Lower leg skin (tissue), 4 donors: ENCODE results near the gene HSPA4L. TPM values are rescaled to one million over a fixed set of nuclear protein-coding genes. Genes with fewer than 3 reads are reported as not detected.

Experiments used
- DNase-seq, 2 donors: peaks; one replicate each; pipeline ENCODE4 v3.0.0-alpha.2; 2019; ENCODE audit warnings: low spot score in 2 of 2
- H3K4me3 ChIP-seq: fragments of 200-600 bp; sonication (generic); 2 replicates; pipeline ENCODE4 v1.5.1; 2017; ENCODE audit warnings: mild to moderate bottlenecking, low read depth; ENCODE audit not compliant: poor library complexity, severe bottlenecking
- CTCF ChIP-seq, 3 donors: fragments of 450-650 bp; IDR thresholded peaks; one replicate each; pipeline ENCODE4 v1.5.1; 2016; ENCODE audit warnings: antibody characterized with exemption in 3 of 3, mild to moderate bottlenecking in 3 of 3, moderate library complexity in 2 of 3
- POLR2A ChIP-seq, 2 donors: fragments of 450-650 bp; IDR thresholded peaks; one replicate each; pipeline ENCODE4 v1.6.1; 2016 to 2017; ENCODE audit warnings: antibody characterized with exemption in 2 of 2, mild to moderate bottlenecking in 1 of 2, moderate library complexity in 1 of 2
- WGBS, 2 donors: methylation state at CpG; one replicate each; pipeline ENCODE4 v1.1.5; 2018; 5-methylcytosine and 5-hydroxymethylcytosine counted together
- intact Hi-C: fragments of 100-400 bp; cut with DNase I; formaldehyde crosslinking; loops from one replicate; pipeline ENCODE4 v1.15.0; 2023; ENCODE audit warnings: low total_unique reads
- total RNA-seq, 4 donors: library from RNA; depleted of rRNA; stranded (reverse); fragments of >200 nt; gene quantifications; one replicate each; pipeline ENCODE4 v1.1.0, GENCODE V29; 2016

HSPA4L gene
- total RNA-seq, 4 donors from 2014 or later = 15.8 to 25.1 (median 22.5) TPM

GRCh38 chr4:127852661-127853060, 70.5 kb downstream of the HSPA4L start:
- intact Hi-C loops = no loop called here
- DNase-seq = no peak
- H3K4me3 ChIP-seq = no peak overlapping the region
- 25 to 39% methylated on average over 1 of the region's 1 CpG for WGBS, 2 donors
- TF ChIP-seq CTCF (IDR thresholded peaks at IDR 0.05) (no peak), POLR2A (IDR thresholded peaks at IDR 0.05) (no peak)

- DNase-seq = no peak
- intact Hi-C loops = no loop called here
- TF ChIP-seq POLR2A (IDR thresholded peaks at IDR 0.05) (no peak), CTCF (IDR thresholded peaks at IDR 0.05) (no peak)
- no peak overlapping the region for H3K4me3 ChIP-seq
Measured at GRCh38 chr4:127856196-127856812, 74.2 kb downstream of the HSPA4L start.

- no peak overlapping the region for H3K4me3 ChIP-seq
- DNase-seq = no peak
Measured at GRCh38 chr4:127856813-127857447, 74.8 kb downstream of the HSPA4L start.

GRCh38 chr4:127857641-127858040, 75.5 kb downstream of the HSPA4L start:
- no peak for DNase-seq
- 60 to 67% methylated on average over 1 of the region's 1 CpG for whole genome bisulfite sequencing, 2 donors
- TF ChIP-seq CTCF (IDR thresholded peaks at IDR 0.05) (no peak), POLR2A (IDR thresholded peaks at IDR 0.05) (no peak)
- intact Hi-C loops = no loop called here
- no peak overlapping the region for H3K4me3 ChIP-seq

More at GRCh38 chr4:127856813-127857447, 74.8 kb downstream of the HSPA4L start:
- 56 to 63% methylated on average over 4 of the region's 4 CpGs for WGBS, 2 donors
- intact Hi-C loops = no loop called here
- no peak for TF ChIP-seq CTCF (IDR thresholded peaks at IDR 0.05)
- TF ChIP-seq POLR2A (IDR thresholded peaks at IDR 0.05) = no peak

- DNase-seq = no peak
- intact Hi-C loops = loop anchor here (10.0 kb wide), 1 partner anchor 713 kb away; no protein-coding TSS in a partner anchor
- 90 to 95% methylated on average over 2 of the region's 2 CpGs for WGBS, 2 donors
- TF ChIP-seq CTCF (IDR thresholded peaks at IDR 0.05) = no peak
- no peak for TF ChIP-seq POLR2A (IDR thresholded peaks at IDR 0.05)
- no peak overlapping the region for H3K4me3 ChIP-seq
Measured at GRCh38 chr4:127868196-127868595, 86.1 kb downstream of the HSPA4L start.
